Dedifferentiated amniotic fluid mesenchymal stem cell (primary cell): ENCODE data around the gene TPM4.

Source experiments
- DNase-seq: peaks from one replicate; pipeline ENCODE4 v3.0.0-alpha.2; 2016; ENCODE audit errors: extremely low spot score

Gene TPM4

GRCh38 chr19:16127080-16127479, 50.8 kb downstream of the TPM4 start:
- no peak for DNase-seq

DNA sequence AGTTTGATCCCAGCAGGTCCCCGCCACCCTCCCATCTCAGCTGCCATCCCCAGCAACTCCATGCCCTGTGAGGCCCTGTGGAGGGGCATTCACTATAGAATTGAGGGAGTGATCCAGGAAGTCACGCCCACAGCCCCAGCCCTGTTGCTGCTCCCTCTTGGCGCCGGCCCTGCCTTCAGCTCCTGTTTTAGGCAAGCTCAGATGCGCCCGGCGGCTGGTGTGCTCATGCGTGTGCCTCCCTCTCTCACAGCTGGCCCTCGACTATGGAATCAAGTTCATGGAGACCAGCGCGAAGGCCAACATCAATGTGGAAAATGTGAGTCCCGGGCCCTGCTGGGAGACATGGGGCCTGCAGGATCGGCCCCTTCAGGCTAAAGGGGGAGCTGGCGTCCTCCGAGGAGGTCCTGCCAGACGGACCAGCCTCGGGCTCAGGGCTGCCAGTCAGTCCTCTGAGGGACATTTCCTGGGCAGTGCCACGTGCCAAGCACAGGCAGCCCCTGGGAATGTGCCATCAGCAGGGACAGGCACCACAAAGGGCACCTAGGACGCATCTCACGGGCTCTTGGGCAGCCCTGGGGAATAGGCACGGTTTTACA, 51.6 kb downstream of the TPM4 start:
- no peak for DNase-seq

DNA sequence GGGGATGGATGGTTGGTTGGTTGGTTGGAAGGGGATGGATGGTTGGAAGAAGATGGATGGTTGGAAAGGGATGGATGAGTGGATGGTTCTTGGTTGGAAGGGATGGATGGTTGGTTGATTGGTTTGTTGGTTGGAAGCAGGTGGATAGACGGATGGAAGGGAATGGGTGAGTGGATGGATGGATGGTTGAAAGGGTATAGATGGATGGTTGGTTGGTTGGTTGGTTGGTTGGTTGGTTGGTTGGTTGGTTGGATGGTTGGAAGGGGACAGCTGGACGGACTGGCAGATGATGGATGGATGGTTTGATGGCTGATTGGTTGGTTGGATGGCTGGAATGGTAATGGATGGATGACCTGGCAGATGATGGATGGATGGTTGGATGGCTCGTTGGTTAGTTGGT, 55.4 kb downstream of the TPM4 start:
- DNase-seq = no peak

GRCh38 chr19:16133818-16134217, 57.5 kb downstream of the TPM4 start:
- no peak for DNase-seq

DNA sequence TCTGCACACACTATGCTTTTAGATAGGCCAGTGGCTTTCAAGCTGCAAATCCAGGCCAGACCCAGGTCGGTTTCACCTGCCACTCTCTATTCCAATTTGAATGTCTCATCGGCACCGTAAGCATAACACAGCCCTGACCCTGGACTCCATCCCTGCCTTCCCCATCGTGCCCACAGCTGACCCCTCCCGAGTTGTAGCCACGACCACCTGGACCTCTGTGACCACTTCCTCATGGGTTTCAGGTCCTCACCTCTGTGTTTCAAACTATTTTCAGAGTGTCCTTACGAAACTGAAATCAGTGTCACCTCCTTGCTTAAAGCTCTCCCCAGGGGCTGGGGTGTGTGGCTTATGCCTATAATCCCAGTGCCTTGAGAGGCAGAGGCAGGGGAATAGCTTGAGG, 58.2 kb downstream of the TPM4 start:
- DNase-seq = no peak

DNA sequence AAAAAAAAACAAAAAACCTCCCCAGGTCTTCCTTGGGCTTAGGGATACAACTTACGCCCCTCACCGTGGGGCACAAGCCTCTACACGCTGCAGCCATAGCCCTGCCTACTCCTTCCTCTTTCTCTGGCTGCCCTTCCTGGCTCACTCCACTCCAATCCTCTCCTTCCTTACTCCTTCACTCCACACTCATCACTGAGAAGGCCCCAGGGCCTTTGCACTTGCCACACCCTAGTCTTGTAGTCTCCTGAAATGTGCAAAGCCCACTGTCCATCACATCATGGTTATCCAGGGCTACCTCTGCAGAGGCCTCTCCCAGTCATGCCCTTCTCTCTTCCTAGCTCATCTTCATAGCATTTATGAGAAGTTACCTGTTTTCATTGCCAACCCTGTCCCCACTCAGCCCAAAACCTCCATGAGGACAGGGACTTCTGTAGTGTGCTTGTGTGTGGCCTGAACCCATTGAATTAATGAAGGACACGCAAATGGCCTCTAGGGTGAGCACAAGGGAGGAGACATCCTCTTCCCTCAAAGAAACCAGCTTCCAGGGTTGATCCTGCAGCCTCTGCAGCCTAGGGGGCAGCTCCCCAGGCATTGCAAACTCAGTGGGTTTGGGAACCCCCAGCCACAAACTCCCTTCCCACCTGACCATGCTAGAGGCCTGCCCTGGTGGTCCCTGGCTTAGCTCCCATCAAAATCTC, 59.3 kb downstream of the TPM4 start:
- DNase-seq = no peak

DNA sequence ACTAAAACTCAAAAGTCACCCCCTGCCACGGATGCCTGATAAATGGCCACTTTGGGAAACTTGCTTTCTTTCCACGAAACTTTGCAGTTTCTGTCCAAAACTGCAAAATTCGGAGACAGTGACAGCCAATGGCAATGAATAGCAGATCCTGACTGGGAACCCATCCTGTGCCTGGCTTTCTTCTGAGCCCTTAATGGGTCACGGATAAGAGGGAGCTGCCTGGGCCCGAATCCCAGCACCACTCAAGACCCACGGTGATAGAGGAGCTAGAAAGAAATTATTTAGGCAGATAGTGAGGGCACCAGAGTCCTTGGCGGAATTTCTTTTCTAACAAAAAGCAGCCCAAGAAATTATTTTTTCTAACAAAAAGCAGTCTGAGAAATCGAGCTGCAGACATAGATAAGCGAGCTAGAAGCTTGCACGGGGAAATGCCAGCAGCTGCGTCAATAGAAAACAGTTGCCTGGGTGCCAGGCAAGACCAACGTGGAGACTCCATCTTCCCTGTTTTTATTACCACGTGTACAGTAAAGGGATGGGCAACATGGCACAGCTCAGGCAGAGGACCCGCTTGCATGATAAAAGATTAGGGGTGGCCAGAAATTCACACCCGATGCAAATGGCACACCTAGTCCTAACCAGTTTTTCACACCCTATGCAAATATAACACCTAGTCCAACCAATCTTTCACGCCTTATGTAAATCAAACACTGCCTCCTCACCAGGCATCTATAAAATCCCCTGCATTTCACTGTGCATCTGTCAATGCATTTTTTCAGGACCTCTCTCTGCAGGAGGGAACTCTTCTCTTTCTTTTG, 60.1 kb downstream of the TPM4 start:
- DNase-seq = no peak

DNA sequence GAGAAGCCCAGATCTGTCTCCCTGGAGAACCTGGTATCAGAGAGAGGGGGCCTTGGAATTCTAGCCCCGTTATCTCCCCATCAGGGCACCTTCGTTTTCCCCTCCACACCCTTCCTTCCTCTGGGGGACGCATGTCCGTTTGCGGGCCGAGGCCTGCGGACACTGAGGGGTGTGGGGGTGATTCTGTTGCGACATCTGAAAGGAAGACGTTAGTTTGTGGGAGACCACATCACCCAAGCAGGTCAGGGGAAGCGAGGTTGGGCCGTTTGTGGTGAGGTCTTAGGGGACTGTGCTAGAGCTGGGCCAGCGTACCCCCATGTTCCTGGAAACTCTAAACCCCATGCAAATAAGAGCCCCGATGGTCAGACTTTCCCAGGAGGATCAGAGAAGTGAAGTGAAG, 63.5 kb downstream of the TPM4 start:
- no peak for DNase-seq

DNA sequence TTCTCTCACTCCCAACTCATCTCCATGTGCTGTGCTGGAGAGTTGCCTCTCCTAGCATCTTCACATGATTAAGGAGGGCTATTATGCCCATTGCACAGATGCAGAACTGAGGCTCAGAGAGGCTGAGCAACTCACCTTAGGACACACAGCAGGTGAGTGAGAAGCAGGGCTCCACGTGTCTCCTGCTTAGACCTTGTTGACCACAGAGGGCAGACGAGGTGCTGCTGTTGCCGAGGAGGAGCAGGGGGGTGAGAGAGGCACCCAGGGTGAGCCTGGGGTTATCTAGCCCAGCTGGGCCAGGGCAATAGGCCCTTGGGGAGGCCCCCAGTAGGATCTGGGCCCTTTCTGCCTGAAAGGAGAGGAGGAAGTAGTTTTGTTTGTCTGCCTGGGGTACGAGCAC, 64.7 kb downstream of the TPM4 start:
- no peak for DNase-seq

GRCh38 chr19:16142032-16142580, 65.8 kb downstream of the TPM4 start:
- DNase-seq = no peak

- no peak for DNase-seq
Observed at GRCh38 chr19:16143399-16144215, 67.3 kb downstream of the TPM4 start, which contains the start of gene HSH2D. Gene HSH2D, plus strand, starts transcription at chr19:16143685. Its CDS starts 5,066 bp downstream, at chr19:16148751.

GRCh38 chr19:16144216-16144581, 67.9 kb downstream of the TPM4 start:
- DNase-seq = no peak

- DNase-seq = no peak
Observed at GRCh38 chr19:16146112-16146511, 69.8 kb downstream of the TPM4 start.

GRCh38 chr19:16148443-16149229, 72.3 kb downstream of the TPM4 start:
- DNase-seq = no peak
